Spleen (tissue), 7 donors: ENCODE data around the gene PLAC8.

Source experiments
- POLR2A ChIP-seq, 3 donors: fragments of 450-650 bp; IDR thresholded peaks; one replicate each; pipeline ENCODE4 v1.5.1; 2017; ENCODE audit warnings: antibody characterized with exemption in 3 of 3, mild to moderate bottlenecking in 1 of 3
- TF ChIP-seq, protein P1 (sequence below), 11 experiments: fragments of 200-600 bp in 7 of 11; fragments of 450-650 bp in 4 of 11; sonication (generic) in 4 of 11; IDR thresholded peaks in 8 of 11; conservative IDR thresholded peaks in 3 of 11; 1 replicate in 7 of 11; 2 replicates in 4 of 11; pipeline versions ENCODE4 v1.4.0 to v1.8.0; 2016 to 2021; ENCODE audit warnings: antibody characterized with exemption in 11 of 11, inconsistent platforms in 4 of 11, mild to moderate bottlenecking in 1 of 11
- donor health status: DM: no; HTN: no; CAD: no; lungs with moderate emphysema.
- donor health status: DM: no; HTN: no; CAD: no.
- donor health status: DM: no; HTN: no; CAD: no.

DNA sequence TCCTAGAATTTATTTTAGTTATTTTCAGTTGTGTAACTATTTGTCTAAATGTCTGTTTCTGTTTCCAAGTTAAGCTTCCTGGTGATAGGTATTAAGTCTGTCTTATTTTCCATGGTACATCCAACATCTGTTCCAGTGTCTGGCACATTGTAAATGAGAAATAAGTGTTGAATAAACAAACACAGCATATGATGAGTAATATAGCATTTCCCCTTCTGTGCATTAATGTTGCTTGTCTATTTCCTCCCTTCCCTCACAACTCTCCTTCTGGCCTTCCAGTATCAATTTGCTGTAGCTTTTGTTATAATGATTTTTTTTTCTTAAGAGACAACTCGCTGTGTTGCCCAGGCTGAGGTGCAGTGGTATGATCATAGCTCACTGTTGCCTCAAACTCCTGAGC, 43.4 kb downstream of the PLAC8 start:
- TF ChIP-seq, protein P1, sequence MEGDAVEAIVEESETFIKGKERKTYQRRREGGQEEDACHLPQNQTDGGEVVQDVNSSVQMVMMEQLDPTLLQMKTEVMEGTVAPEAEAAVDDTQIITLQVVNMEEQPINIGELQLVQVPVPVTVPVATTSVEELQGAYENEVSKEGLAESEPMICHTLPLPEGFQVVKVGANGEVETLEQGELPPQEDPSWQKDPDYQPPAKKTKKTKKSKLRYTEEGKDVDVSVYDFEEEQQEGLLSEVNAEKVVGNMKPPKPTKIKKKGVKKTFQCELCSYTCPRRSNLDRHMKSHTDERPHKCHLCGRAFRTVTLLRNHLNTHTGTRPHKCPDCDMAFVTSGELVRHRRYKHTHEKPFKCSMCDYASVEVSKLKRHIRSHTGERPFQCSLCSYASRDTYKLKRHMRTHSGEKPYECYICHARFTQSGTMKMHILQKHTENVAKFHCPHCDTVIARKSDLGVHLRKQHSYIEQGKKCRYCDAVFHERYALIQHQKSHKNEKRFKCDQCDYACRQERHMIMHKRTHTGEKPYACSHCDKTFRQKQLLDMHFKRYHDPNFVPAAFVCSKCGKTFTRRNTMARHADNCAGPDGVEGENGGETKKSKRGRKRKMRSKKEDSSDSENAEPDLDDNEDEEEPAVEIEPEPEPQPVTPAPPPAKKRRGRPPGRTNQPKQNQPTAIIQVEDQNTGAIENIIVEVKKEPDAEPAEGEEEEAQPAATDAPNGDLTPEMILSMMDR (IDR thresholded peaks at IDR 0.05 in 8 of 11, conservative IDR thresholded peaks at IDR 0.05 in 3 of 11), result no peak
- no peak for TF ChIP-seq POLR2A (IDR thresholded peaks at IDR 0.05)
